Measurements from ENCODE around the gene ID3.

Gene ID3

GRCh38 chr1:23555986-23556634, 3.2 kb downstream of the ID3 start:
- ChIA-PET POLR2A (no interaction called here), CTCF (interaction anchor here (1.0 to 25.1 kb wide), 7 partner anchors 8 to 77 kb away, joined by 3 to 405 read pairs (median 4); no protein-coding TSS in a partner anchor)
- H3K36me3 ChIP-seq (ENCODE audit: control insufficient read depth in 4 of 4, insufficient read depth in 4 of 4, low read length in 3 of 4), result no peaks in the 10 kb centered on the region
- no peak for DNase-seq
- no peak overlapping the region for H3K4me3 ChIP-seq (ENCODE audit: control insufficient read depth in 1 of 7, extremely low read depth in 1 of 7, insufficient read depth in 4 of 7, low read depth in 2 of 7, low read length in 6 of 7)
- H3K9me3 ChIP-seq (ENCODE audit: control extremely low read depth in 1 of 5, control insufficient read depth in 4 of 5, insufficient read depth in 2 of 5, low read depth in 1 of 5, low read length in 4 of 5), result no peaks in the 10 kb centered on the region
- peaks cover 7 to 54% (median 42%) of the 10 kb centered on the region in 4 experiments for H3K4me1 ChIP-seq (ENCODE audit: control extremely low read depth in 1 of 4, control insufficient read depth in 4 of 4, insufficient read depth in 4 of 4, low read length in 3 of 4)
- H3K27me3 ChIP-seq (replicated peaks in 2 of 5; ENCODE audit: control insufficient read depth in 4 of 5, insufficient read depth in 5 of 5, low read length in 4 of 5), result peaks cover 0 to 55% (median 32%) of the 10 kb centered on the region in 5 experiments
- peak overlapping the region in 1 of 2 experiments; percentile 67 for H3K27ac ChIP-seq (ENCODE audit: insufficient read depth in 1 of 2, low read depth in 1 of 2, low read length in 2 of 2, poor library complexity in 1 of 2, severe bottlenecking in 2 of 2)
- over 99% methylated on average over 9 of the region's 9 CpGs for WGBS (ENCODE audit: insufficient coverage)

GRCh38 chr1:23555270-23555985, 3.9 kb downstream of the ID3 start:
- Histone ChIP-seq H3K36me3 (ENCODE audit: control insufficient read depth in 4 of 4, insufficient read depth in 4 of 4, low read length in 3 of 4) (no peaks in the 10 kb centered on the region), H3K27ac (ENCODE audit: insufficient read depth in 1 of 2, low read depth in 1 of 2, low read length in 2 of 2, poor library complexity in 1 of 2, severe bottlenecking in 2 of 2) (peak overlapping the region in 1 of 2 experiments; percentile 67), H3K4me1 (ENCODE audit: control extremely low read depth in 1 of 4, control insufficient read depth in 4 of 4, insufficient read depth in 4 of 4, low read length in 3 of 4) (peaks cover 5 to 47% (median 40%) of the 10 kb centered on the region in 4 experiments), H3K4me3 (ENCODE audit: control insufficient read depth in 1 of 7, extremely low read depth in 1 of 7, insufficient read depth in 4 of 7, low read depth in 2 of 7, low read length in 6 of 7) (peak overlapping the region; percentile 11 to 71 (median 54)), H3K9me3 (ENCODE audit: control extremely low read depth in 1 of 5, control insufficient read depth in 4 of 5, insufficient read depth in 2 of 5, low read depth in 1 of 5, low read length in 4 of 5) (no peaks in the 10 kb centered on the region), H3K27me3 (replicated peaks in 2 of 5; ENCODE audit: control insufficient read depth in 4 of 5, insufficient read depth in 5 of 5, low read length in 4 of 5) (peaks cover 0 to 48% (median 26%) of the 10 kb centered on the region in 5 experiments)
- ChIA-PET POLR2A (interaction anchor here (1.4 kb wide), 1 partner anchor 22 kb away, joined by 3 read pairs; no protein-coding TSS in a partner anchor), CTCF (interaction anchor here (1.0 to 25.1 kb wide), 8 partner anchors 9 to 78 kb away, joined by 3 to 405 read pairs (median 4); no protein-coding TSS in a partner anchor)
- DNase-seq, result no peak
- 64% methylated on average over 14 of the region's 15 CpGs for WGBS (ENCODE audit: insufficient coverage)

- H3K36me3 ChIP-seq (ENCODE audit: control insufficient read depth in 4 of 4, insufficient read depth in 4 of 4, low read length in 3 of 4), result no peaks in the 10 kb centered on the region
- CTCF ChIA-PET, result interaction anchor here (1.1 to 25.1 kb wide), 7 partner anchors 9 to 79 kb away, joined by 3 to 405 read pairs (median 4); no protein-coding TSS in a partner anchor
- peak overlapping the region; percentile 40 to 71 (median 55) for H3K4me3 ChIP-seq (ENCODE audit: control insufficient read depth in 1 of 7, extremely low read depth in 1 of 7, insufficient read depth in 4 of 7, low read depth in 2 of 7, low read length in 6 of 7)
- H3K4me1 ChIP-seq (ENCODE audit: control extremely low read depth in 1 of 4, control insufficient read depth in 4 of 4, insufficient read depth in 4 of 4, low read length in 3 of 4), result peaks cover 5 to 40% (median 33%) of the 10 kb centered on the region in 4 experiments
- POLR2A ChIA-PET, result interaction anchor here (1.4 to 1.6 kb wide), 2 partner anchors 23 to 65 kb away, joined by 3 read pairs; no protein-coding TSS in a partner anchor
- under 1% methylated on average over 60 of the region's 81 CpGs for WGBS (ENCODE audit: insufficient coverage)
- H3K27ac ChIP-seq (ENCODE audit: insufficient read depth in 1 of 2, low read depth in 1 of 2, low read length in 2 of 2, poor library complexity in 1 of 2, severe bottlenecking in 2 of 2), result peak overlapping the region in 1 of 2 experiments; percentile 82
- DNase-seq, result peak; percentile 69 to 92 (median 88)
- peaks cover 0 to 41% (median 24%) of the 10 kb centered on the region in 5 experiments for H3K27me3 ChIP-seq (replicated peaks in 2 of 5; ENCODE audit: control insufficient read depth in 4 of 5, insufficient read depth in 5 of 5, low read length in 4 of 5)
- H3K9me3 ChIP-seq (ENCODE audit: control extremely low read depth in 1 of 5, control insufficient read depth in 4 of 5, insufficient read depth in 2 of 5, low read depth in 1 of 5, low read length in 4 of 5), result no peaks in the 10 kb centered on the region
Measured at GRCh38 chr1:23554481-23555269, 4.6 kb downstream of the ID3 start.

- 30% methylated on average over 11 of the region's 12 CpGs for WGBS (ENCODE audit: insufficient coverage)
- ChIA-PET CTCF (interaction anchor here (0.6 to 25.1 kb wide), 4 partner anchors 9 to 104 kb away, joined by 3 to 405 read pairs (median 4); no protein-coding TSS in a partner anchor), POLR2A (interaction anchor here (1.4 to 1.6 kb wide), 2 partner anchors 23 to 66 kb away, joined by 3 read pairs; no protein-coding TSS in a partner anchor)
- H3K27me3 ChIP-seq (replicated peaks in 2 of 5; ENCODE audit: control insufficient read depth in 4 of 5, insufficient read depth in 5 of 5, low read length in 4 of 5), result peaks cover 0 to 39% (median 24%) of the 10 kb centered on the region in 5 experiments
- DNase-seq, result peak in 1 of 3 donors; percentile 31
- H3K27ac ChIP-seq (ENCODE audit: insufficient read depth in 1 of 2, low read depth in 1 of 2, low read length in 2 of 2, poor library complexity in 1 of 2, severe bottlenecking in 2 of 2), result peak overlapping the region in 1 of 2 experiments; percentile 82
- peak overlapping the region; percentile 20 to 68 (median 55) for H3K4me3 ChIP-seq (ENCODE audit: control insufficient read depth in 1 of 7, extremely low read depth in 1 of 7, insufficient read depth in 4 of 7, low read depth in 2 of 7, low read length in 6 of 7)
- H3K9me3 ChIP-seq (ENCODE audit: control extremely low read depth in 1 of 5, control insufficient read depth in 4 of 5, insufficient read depth in 2 of 5, low read depth in 1 of 5, low read length in 4 of 5), result no peaks in the 10 kb centered on the region
- H3K36me3 ChIP-seq (ENCODE audit: control insufficient read depth in 4 of 4, insufficient read depth in 4 of 4, low read length in 3 of 4), result no peaks in the 10 kb centered on the region
- H3K4me1 ChIP-seq (ENCODE audit: control extremely low read depth in 1 of 4, control insufficient read depth in 4 of 4, insufficient read depth in 4 of 4, low read length in 3 of 4), result peaks cover 5 to 36% (median 29%) of the 10 kb centered on the region in 4 experiments
Measured at GRCh38 chr1:23554127-23554480, 5.2 kb downstream of the ID3 start.

GRCh38 chr1:23553231-23554126, 5.8 kb downstream of the ID3 start:
- CTCF ChIA-PET, result interaction anchor here (0.6 to 25.1 kb wide), 5 partner anchors 9 to 105 kb away, joined by 3 to 405 read pairs (median 6); no protein-coding TSS in a partner anchor
- no peak for DNase-seq
- Histone ChIP-seq H3K36me3 (ENCODE audit: control insufficient read depth in 4 of 4, insufficient read depth in 4 of 4, low read length in 3 of 4) (no peaks in the 10 kb centered on the region), H3K27ac (ENCODE audit: insufficient read depth in 1 of 2, low read depth in 1 of 2, low read length in 2 of 2, poor library complexity in 1 of 2, severe bottlenecking in 2 of 2) (peak overlapping the region in 1 of 2 experiments; percentile 82), H3K27me3 (replicated peaks in 2 of 5; ENCODE audit: control insufficient read depth in 4 of 5, insufficient read depth in 5 of 5, low read length in 4 of 5) (peaks cover 0 to 33% (median 21%) of the 10 kb centered on the region in 5 experiments), H3K4me3 (ENCODE audit: control insufficient read depth in 1 of 7, extremely low read depth in 1 of 7, insufficient read depth in 4 of 7, low read depth in 2 of 7, low read length in 6 of 7) (peak overlapping the region in 1 of 7 experiments; percentile 68), H3K4me1 (ENCODE audit: control extremely low read depth in 1 of 4, control insufficient read depth in 4 of 4, insufficient read depth in 4 of 4, low read length in 3 of 4) (peaks cover 5 to 29% (median 23%) of the 10 kb centered on the region in 4 experiments), H3K9me3 (ENCODE audit: control extremely low read depth in 1 of 5, control insufficient read depth in 4 of 5, insufficient read depth in 2 of 5, low read depth in 1 of 5, low read length in 4 of 5) (no peaks in the 10 kb centered on the region)
- POLR2A ChIA-PET, result interaction anchor here (0.7 to 1.6 kb wide), 2 partner anchors 11 to 66 kb away, joined by 3 read pairs; no protein-coding TSS in a partner anchor
- WGBS (ENCODE audit: insufficient coverage), result 83% methylated on average over 16 of the region's 21 CpGs

GRCh38 chr1:23551849-23552248, 7.5 kb downstream of the ID3 start:
- POLR2A ChIA-PET, result no interaction called here

More at GRCh38 chr1:23551849-23552248, 7.5 kb downstream of the ID3 start:
- no peaks in the 10 kb centered on the region for H3K36me3 ChIP-seq (ENCODE audit: control insufficient read depth in 4 of 4, insufficient read depth in 4 of 4, low read length in 3 of 4)
- no peak for DNase-seq
- WGBS (ENCODE audit: insufficient coverage), result 100% methylated on average over 2 of the region's 4 CpGs
- H3K4me3 ChIP-seq (ENCODE audit: control insufficient read depth in 1 of 7, extremely low read depth in 1 of 7, insufficient read depth in 4 of 7, low read depth in 2 of 7, low read length in 6 of 7), result no peak overlapping the region
- CTCF ChIA-PET, result interaction anchor here (1.3 to 25.1 kb wide), 3 partner anchors 9 to 82 kb away, joined by 5 to 405 read pairs (median 6); no protein-coding TSS in a partner anchor
- H3K27me3 ChIP-seq (replicated peaks in 2 of 5; ENCODE audit: control insufficient read depth in 4 of 5, insufficient read depth in 5 of 5, low read length in 4 of 5), result peaks cover 0 to 17% (median 15%) of the 10 kb centered on the region in 5 experiments
- peaks cover 5 to 22% (median 17%) of the 10 kb centered on the region in 4 experiments for H3K4me1 ChIP-seq (ENCODE audit: control extremely low read depth in 1 of 4, control insufficient read depth in 4 of 4, insufficient read depth in 4 of 4, low read length in 3 of 4)
- no peaks in the 10 kb centered on the region for H3K9me3 ChIP-seq (ENCODE audit: control extremely low read depth in 1 of 5, control insufficient read depth in 4 of 5, insufficient read depth in 2 of 5, low read depth in 1 of 5, low read length in 4 of 5)
- H3K27ac ChIP-seq (ENCODE audit: insufficient read depth in 1 of 2, low read depth in 1 of 2, low read length in 2 of 2, poor library complexity in 1 of 2, severe bottlenecking in 2 of 2), result no peak overlapping the region

All from common myeloid progenitor, CD34-positive (primary cell).